WTC11 (cell line): Measurements from ENCODE around the gene UFC1. TPM values are rescaled to one million over a fixed set of nuclear protein-coding genes. Genes with fewer than 3 reads are reported as not detected.

Experiments used
- ATAC-seq: fragments of 200-7000 bp; cut with Tn5 transposase; 2 replicates; pipeline ENCODE4 v1.10.0; 2021; ENCODE audit warnings: mild to moderate bottlenecking, moderate library complexity
- CTCF ChIA-PET: fragments of 300-600 bp; sonication (Branson Sonifier 250); formaldehyde crosslinking; loops from one replicate; lab custom pipeline; 2021; ENCODE audit warnings: antibody characterized with exemption; lab: Charles Lee
- POLR2A ChIA-PET: fragments of 350-600 bp; sonication (Branson Sonifier 250); formaldehyde crosslinking; loops from one replicate; lab custom pipeline; 2021; ENCODE audit warnings: antibody characterized with exemption; lab: Charles Lee
- DNase-seq: peaks from one replicate; pipeline ENCODE4 v3.0.0; 2021; ENCODE audit warnings: low spot score
- H3K27ac Mint-ChIP-seq: 2 replicates; pipeline ENCODE4 v1.8.0; 2021; ENCODE audit warnings: mixed read lengths
- H3K27me3 Mint-ChIP-seq: 2 replicates; pipeline ENCODE4 v1.8.0; 2021; ENCODE audit warnings: low read depth, mild to moderate bottlenecking, moderate library complexity, mixed read lengths
- H3K36me3 Mint-ChIP-seq: 2 replicates; pipeline ENCODE4 v1.8.0; 2021; ENCODE audit warnings: mixed read lengths
- H3K4me1 Mint-ChIP-seq: 2 replicates; pipeline ENCODE4 v1.8.0; 2022; ENCODE audit warnings: mixed read lengths
- H3K4me3 Mint-ChIP-seq: 2 replicates; pipeline ENCODE4 v1.8.0; 2021; ENCODE audit warnings: mild to moderate bottlenecking, moderate library complexity, mixed read lengths
- H3K9me3 Mint-ChIP-seq: 2 replicates; pipeline ENCODE4 v1.8.0; 2021; ENCODE audit warnings: mixed read lengths
- CTCF ChIP-seq: fragments of 200-600 bp; IDR thresholded peaks from 2 replicates; pipeline ENCODE4 v1.8.0; 2022; ENCODE audit warnings: antibody characterized with exemption
- ELF4 ChIP-seq: sonication (generic); formaldehyde crosslinking; IDR thresholded peaks from 2 replicates; pipeline ENCODE4 v1.8.1; 2022; ENCODE audit warnings: low read depth, mild to moderate bottlenecking, moderate library complexity, missing genetic modification reagents
- GRHL2 ChIP-seq: fragments of 250-450 bp; sonication (Bioruptor Pico); IDR thresholded peaks from 2 replicates; pipeline ENCODE4 v1.8.0; 2022; ENCODE audit warnings: mild to moderate bottlenecking, moderate library complexity; ENCODE audit not compliant: insufficient replicate concordance, severe bottlenecking
- JAZF1 ChIP-seq: fragments of 250-450 bp; sonication (Bioruptor Pico); IDR thresholded peaks from 2 replicates; pipeline ENCODE4 v1.9.0; 2021; ENCODE audit warnings: moderate library complexity, mild to moderate bottlenecking, inconsistent platforms
- SMAD3 ChIP-seq: sonication (generic); formaldehyde crosslinking; IDR thresholded peaks from 2 replicates; pipeline ENCODE4 v1.8.0; 2022; ENCODE audit warnings: missing genetic modification reagents, mild to moderate bottlenecking, borderline replicate concordance
- SMAD4 ChIP-seq: sonication (generic); formaldehyde crosslinking; IDR thresholded peaks from 2 replicates; pipeline ENCODE4 v1.8.0; 2022; ENCODE audit warnings: mild to moderate bottlenecking, missing genetic modification reagents
- TEAD1 ChIP-seq: sonication (generic); formaldehyde crosslinking; IDR thresholded peaks from 2 replicates; pipeline ENCODE4 v1.8.0; 2022; ENCODE audit warnings: mild to moderate bottlenecking, missing genetic modification reagents
- ZNF317 ChIP-seq: sonication (generic); formaldehyde crosslinking; IDR thresholded peaks from 2 replicates; pipeline ENCODE4 v1.8.1; 2023; ENCODE audit warnings: low read depth, mild to moderate bottlenecking, moderate library complexity, missing genetic modification reagents, borderline replicate concordance
- total RNA-seq: library from RNA; stranded (reverse); gene quantifications from 3 replicates; pipeline ENCODE4 v1.2.3, GENCODE V29; 2021
- TF ChIP-seq, protein P1 (sequence below): sonication (generic); formaldehyde crosslinking; IDR thresholded peaks from 2 replicates; pipeline ENCODE4 v1.8.1; 2022; ENCODE audit warnings: low read depth, missing genetic modification reagents, borderline replicate concordance
- TF ChIP-seq, protein P2 (sequence below): sonication (generic); formaldehyde crosslinking; IDR thresholded peaks from 2 replicates; pipeline ENCODE4 v1.8.0; 2023; ENCODE audit warnings: missing genetic modification reagents, mild to moderate bottlenecking, borderline replicate concordance

Gene UFC1
- total RNA-seq, 1 experiment from 2014 or later: 56.2 TPM

DNA sequence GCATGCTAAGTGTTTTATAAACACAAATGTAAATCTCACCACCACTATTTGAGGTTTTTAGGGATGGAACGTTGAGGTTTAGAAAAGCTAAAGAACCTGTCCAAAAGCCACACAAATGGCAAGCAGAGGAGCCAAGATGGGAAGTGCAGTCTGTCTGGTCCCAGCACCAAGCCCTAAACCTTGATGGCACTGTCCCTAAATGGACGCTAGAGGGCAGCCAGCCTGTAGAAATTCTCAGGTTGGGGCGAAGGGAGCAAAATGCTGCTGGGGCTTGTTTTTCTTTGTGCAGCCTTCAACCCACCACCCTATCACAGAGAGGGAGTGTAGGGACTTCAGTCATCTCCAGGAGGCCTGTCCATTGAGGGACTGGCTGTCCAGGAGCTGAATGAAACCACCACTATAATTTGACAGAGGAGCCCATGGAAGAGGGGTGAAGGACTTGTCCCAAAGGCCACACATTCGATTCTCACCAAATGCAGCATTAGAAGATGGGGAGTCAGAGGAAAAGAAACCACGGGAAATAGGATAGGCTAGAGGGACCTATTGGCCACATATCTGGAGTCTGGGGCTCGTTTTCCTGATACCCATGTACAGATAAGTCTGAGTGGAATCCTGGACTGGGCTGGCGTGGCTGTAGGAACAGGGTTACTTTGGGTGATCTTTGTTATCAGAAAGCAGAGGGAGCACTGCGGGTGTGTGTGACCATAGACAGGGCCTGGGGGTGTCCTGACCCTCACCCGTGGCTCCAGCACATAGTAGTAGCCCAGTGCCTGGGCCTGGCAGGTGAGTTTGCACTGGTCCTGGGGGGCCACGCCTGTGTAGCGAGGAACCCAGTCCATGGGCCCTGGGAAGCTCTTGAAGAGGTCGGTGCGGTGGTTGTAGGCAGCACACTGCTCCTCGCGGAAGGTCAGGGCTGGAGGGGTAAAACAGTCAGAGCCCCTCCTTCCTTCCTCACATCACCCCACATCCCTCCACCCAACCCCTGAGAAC is 39.0 kb downstream of the UFC1 start:
- H3K36me3 Mint-ChIP-seq: 0 out of 2 replicates have a peak, but pooled peaks cover 3% of the 10 kb centered on the region
- POLR2A ChIA-PET: interaction anchor here (1.1 kb wide), 1 partner anchor 10 kb away, joined by 3 read pairs; no protein-coding TSS in a partner anchor
- DNase-seq (peak; percentile 68), ATAC-seq (peak; percentile 72)
- H3K27me3 Mint-ChIP-seq: no peaks in the 10 kb centered on the region
- CTCF ChIA-PET: interaction anchor here (0.5 to 3.2 kb wide), 12 partner anchors 8 to 197 kb away, joined by 3 to 22 read pairs (median 4); partner anchors contain the start of genes B4GALT3, NDUFS2, PPOX and TOMM40L
- no peak overlapping the region for H3K4me3 Mint-ChIP-seq
- TF ChIP-seq, protein P1, sequence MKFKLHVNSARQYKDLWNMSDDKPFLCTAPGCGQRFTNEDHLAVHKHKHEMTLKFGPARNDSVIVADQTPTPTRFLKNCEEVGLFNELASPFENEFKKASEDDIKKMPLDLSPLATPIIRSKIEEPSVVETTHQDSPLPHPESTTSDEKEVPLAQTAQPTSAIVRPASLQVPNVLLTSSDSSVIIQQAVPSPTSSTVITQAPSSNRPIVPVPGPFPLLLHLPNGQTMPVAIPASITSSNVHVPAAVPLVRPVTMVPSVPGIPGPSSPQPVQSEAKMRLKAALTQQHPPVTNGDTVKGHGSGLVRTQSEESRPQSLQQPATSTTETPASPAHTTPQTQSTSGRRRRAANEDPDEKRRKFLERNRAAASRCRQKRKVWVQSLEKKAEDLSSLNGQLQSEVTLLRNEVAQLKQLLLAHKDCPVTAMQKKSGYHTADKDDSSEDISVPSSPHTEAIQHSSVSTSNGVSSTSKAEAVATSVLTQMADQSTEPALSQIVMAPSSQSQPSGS (CRISPR knock-in tag): no peak
- peak; percentile 71 for TF ChIP-seq CTCF
- H3K27ac Mint-ChIP-seq: peak overlapping the region; percentile 47
- no peaks in the 10 kb centered on the region for H3K9me3 Mint-ChIP-seq
- peaks cover 24% of the 10 kb centered on the region for H3K4me1 Mint-ChIP-seq

DNA sequence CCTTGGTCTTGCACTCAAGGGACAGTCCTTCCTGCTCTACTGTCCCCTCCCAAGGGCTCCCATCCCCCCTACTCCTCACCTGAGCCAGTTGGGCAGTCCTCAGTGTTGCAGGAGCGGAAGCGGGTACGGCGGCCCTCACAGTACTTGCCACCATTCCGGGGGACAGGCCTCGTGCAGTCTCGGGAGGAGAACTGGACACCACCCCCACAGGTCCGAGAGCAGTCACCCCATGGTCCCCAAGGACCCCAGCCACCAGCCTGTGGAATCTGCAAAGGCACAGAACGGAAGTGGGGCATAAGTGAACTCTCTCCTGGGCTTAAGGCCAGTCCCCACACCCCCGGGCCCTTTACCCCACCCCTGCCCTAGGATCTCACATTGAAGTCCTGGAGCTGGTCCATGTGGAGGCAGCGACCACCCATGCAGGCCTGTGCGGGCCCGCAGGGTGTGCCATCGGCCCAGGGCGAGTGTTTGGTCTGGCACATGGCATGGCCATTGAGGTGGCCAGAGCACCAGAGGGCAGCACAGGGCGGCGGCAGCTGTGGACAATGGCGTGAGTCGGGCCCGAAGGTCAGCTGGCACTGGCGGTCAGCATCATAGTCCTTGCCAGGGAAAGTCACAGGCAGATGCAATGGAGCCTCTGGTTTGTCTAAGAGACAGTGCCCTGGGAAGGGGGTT is 39.9 kb downstream of the UFC1 start:
- Mint-ChIP-seq H3K4me1 (peaks cover 32% of the 10 kb centered on the region), H3K27me3 (no peaks in the 10 kb centered on the region), H3K36me3 (0 out of 2 replicates have a peak, but pooled peaks cover 3% of the 10 kb centered on the region), H3K4me3 (no peak overlapping the region), H3K9me3 (no peaks in the 10 kb centered on the region), H3K27ac (no peak overlapping the region)
- ATAC-seq (no peak), DNase-seq (no peak)
- ChIA-PET POLR2A (interaction anchor here (1.1 kb wide), 1 partner anchor 9 kb away, joined by 3 read pairs; no protein-coding TSS in a partner anchor), CTCF (interaction anchor here (0.5 to 2.0 kb wide), 10 partner anchors 9 to 188 kb away, joined by 3 to 13 read pairs (median 3); partner anchors contain the start of gene TOMM40L)
- TF ChIP-seq GRHL2 (CRISPR knock-in tag) (no peak), TEAD1 (CRISPR knock-in tag) (no peak), SMAD3 (CRISPR knock-in tag) (no peak), SMAD4 (CRISPR knock-in tag) (no peak), JAZF1 (no peak), ELF4 (CRISPR knock-in tag) (no peak), ZNF317 (CRISPR knock-in tag) (no peak)
- TF ChIP-seq, protein P2, sequence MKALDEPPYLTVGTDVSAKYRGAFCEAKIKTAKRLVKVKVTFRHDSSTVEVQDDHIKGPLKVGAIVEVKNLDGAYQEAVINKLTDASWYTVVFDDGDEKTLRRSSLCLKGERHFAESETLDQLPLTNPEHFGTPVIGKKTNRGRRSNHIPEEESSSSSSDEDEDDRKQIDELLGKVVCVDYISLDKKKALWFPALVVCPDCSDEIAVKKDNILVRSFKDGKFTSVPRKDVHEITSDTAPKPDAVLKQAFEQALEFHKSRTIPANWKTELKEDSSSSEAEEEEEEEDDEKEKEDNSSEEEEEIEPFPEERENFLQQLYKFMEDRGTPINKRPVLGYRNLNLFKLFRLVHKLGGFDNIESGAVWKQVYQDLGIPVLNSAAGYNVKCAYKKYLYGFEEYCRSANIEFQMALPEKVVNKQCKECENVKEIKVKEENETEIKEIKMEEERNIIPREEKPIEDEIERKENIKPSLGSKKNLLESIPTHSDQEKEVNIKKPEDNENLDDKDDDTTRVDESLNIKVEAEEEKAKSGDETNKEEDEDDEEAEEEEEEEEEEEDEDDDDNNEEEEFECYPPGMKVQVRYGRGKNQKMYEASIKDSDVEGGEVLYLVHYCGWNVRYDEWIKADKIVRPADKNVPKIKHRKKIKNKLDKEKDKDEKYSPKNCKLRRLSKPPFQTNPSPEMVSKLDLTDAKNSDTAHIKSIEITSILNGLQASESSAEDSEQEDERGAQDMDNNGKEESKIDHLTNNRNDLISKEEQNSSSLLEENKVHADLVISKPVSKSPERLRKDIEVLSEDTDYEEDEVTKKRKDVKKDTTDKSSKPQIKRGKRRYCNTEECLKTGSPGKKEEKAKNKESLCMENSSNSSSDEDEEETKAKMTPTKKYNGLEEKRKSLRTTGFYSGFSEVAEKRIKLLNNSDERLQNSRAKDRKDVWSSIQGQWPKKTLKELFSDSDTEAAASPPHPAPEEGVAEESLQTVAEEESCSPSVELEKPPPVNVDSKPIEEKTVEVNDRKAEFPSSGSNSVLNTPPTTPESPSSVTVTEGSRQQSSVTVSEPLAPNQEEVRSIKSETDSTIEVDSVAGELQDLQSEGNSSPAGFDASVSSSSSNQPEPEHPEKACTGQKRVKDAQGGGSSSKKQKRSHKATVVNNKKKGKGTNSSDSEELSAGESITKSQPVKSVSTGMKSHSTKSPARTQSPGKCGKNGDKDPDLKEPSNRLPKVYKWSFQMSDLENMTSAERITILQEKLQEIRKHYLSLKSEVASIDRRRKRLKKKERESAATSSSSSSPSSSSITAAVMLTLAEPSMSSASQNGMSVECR (CRISPR knock-in tag): no peak
